GM21619 (cell line): ENCODE measurements around the gene VGLL3.

Experiments used
- ATAC-seq: cut with Tn5 transposase; IDR thresholded peaks from one replicate; pipeline ENCODE4 v1.9.1; 2021; ENCODE audit not compliant: unreplicated experiment

VGLL3 gene

GRCh38 chr3:86951322-86951721 is 39.6 kb downstream of the VGLL3 start:
- ATAC-seq = no peak

- ATAC-seq = no peak
Observed at GRCh38 chr3:86950717-86951116, 40.2 kb downstream of the VGLL3 start.

DNA sequence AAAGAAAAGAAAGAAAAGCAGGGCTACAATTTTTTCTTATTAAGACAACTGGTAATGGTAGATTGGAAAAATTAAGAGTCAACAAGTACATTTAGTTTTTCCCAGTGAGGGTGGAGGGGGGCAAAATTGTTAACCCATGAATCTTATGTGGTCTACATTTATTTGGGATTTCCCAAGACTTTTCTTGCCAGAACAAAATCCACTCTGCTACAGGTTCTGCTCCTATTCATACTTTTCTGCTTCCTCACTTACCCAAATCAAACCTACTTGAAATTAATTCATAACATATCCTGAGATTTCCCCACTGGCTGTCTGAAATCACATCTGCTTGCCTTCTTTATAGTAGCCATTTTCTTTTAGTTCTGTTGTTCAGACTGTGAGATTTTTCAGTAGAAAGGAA is 41.1 kb downstream of the VGLL3 start:
- no peak for ATAC-seq

- ATAC-seq = no peak
Observed at GRCh38 chr3:86948822-86949221, 42.1 kb downstream of the VGLL3 start.

DNA sequence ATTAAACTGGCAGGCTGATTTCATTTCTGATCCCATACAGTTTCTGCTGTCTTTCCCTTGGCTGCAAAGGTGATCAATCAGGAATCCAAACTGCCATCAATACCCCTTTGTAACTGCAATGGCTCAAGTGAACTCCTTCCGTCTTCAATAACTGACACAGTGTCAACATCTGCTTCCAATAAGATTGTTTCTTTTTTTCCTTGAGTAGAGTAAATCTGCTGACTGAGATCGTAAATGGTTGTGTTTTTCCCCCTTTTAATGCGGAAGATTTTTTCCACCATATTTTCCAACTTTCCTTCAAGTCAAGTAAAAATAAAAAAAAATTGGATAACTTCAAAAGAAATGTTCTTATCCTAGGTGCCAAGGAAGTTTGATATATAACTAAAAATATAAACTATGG is 48.7 kb downstream of the VGLL3 start:
- ATAC-seq = no peak

GRCh38 chr3:86938416-86939105 is 52.4 kb downstream of the VGLL3 start:
- ATAC-seq = no peak

DNA sequence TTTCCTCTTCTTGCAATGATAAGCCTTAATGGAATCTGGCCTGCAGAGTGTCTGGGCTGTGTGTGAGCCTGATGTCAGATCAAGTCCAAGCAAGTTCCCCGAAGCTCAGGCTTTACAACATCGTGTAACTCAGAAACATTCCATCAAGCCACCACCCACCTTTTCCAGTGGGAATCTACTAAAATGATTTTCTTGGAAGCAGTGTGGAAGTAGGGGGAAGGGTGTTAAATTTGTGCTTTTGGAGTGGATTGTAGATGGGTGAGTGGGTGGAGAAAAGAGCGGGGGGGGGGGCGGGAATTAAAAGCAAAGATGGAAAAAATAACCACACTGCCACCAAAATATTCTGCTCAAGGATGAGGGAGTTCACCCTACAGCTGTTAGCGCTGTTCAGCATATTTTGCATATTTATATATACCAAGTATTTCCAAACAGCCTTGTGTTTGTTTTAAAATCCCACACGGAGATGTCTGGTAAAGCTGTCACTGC is 53.6 kb downstream of the VGLL3 start:
- ATAC-seq = no peak

DNA sequence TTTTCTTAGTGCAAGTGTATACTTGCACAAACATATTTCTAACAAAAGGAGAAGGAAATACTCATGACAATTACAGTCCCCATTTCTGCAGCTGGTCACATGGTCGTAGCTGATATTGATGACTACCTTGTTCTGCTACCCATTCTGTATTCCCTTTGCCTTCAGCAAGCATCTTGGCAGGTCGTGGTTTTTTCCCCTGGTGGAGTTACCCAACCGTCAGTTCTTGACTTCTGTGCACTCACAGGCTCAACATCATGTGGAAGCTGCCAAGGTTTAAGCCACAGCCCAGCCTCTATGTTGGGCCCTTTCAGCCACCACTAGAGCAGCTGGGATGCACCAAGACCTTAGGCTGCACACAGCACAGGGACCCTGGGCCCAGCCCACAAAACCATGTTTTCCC is 56.1 kb downstream of the VGLL3 start:
- no peak for ATAC-seq

DNA sequence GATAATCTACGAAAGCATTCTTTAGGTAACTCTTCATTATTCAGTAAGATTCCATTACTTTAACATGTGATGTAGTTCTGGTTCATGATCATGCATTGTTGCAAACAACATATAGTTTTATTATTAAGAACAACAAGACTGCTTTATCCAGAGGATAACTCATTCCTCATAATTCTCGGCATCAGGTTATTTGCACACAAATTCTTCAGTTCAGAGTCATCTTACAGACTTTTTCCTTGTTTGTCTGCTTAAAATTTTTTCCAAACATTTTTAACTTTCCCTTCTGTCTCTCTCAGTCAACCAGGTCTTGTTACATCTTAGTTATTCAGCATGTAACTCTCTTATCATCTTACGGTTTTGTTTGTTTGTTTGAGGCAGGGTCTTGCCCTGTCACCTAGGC is 60.1 kb downstream of the VGLL3 start:
- no peak for ATAC-seq

DNA sequence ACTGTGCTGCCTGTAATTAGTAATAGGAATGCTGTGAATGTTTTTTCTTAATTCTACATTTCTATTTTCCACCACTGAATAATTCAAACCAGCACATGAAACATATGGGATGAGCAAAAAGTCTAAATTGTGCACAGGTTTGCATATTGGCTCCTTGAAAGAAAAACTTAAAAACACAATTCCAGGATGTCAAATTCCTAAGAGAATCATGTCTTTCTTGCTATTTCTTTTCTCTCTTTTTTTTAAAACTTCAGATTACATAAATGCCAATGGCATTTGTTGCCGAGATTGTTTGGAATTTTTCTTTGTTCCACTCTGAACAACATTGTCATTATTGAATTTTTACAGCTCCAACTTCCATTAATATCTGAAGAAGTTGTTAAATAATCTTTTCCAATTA is 60.8 kb downstream of the VGLL3 start:
- ATAC-seq = no peak

DNA sequence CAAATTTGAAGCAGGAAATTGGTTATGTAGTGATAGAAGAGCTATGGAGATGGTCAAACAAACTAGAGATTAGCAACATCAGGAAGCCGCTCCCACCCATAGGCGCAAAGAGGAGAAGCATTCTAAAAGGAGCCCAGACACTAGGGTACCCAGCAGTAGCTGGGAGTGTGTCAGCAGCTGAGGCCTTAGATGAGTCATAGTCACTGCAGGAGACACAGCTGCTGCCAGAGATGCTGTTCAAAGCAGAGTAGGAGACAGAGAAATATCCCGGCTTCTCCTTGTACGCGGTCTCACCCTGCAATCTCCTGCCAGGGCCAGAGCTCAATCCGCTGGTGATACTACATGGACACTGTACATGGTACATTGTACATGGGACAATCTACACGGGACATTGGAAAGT is 61.9 kb downstream of the VGLL3 start:
- ATAC-seq = no peak

GRCh38 chr3:86923071-86923491 is 67.9 kb downstream of the VGLL3 start:
- ATAC-seq = no peak

GRCh38 chr3:86921971-86922680 is 68.8 kb downstream of the VGLL3 start:
- no peak for ATAC-seq

GRCh38 chr3:86914670-86915069 is 76.3 kb downstream of the VGLL3 start:
- ATAC-seq = no peak

- no peak for ATAC-seq
Observed at GRCh38 chr3:86913160-86913559, 77.8 kb downstream of the VGLL3 start.

- ATAC-seq = no peak
Observed at GRCh38 chr3:86895202-86895601, 95.7 kb downstream of the VGLL3 start.

- no peak for ATAC-seq
Observed at GRCh38 chr3:86890741-86891396, 100.1 kb downstream of the VGLL3 start.
